ENCODE results near the gene UBA3.

UBA3 gene

GRCh38 chr3:69005071-69005790 is 74.9 kb downstream of the UBA3 start:
- TF ChIP-seq CTCF (conservative IDR thresholded peaks at IDR 0.05; ENCODE audit: low read depth, low read length) = no peak
- no peak overlapping the region for H3K4me3 ChIP-seq (ENCODE audit: low read length)
- DNase-seq (ENCODE audit: low read depth) = no peak

Measured in retinal pigment epithelial cell (primary cell).